Measurements from ENCODE around the gene FYN.
"Not testable (repeated sequence)": the region's sequence is repeated elsewhere in the genome, so short reads cannot be mapped to it uniquely, and the experiment has no call there.

Gene FYN

DNA sequence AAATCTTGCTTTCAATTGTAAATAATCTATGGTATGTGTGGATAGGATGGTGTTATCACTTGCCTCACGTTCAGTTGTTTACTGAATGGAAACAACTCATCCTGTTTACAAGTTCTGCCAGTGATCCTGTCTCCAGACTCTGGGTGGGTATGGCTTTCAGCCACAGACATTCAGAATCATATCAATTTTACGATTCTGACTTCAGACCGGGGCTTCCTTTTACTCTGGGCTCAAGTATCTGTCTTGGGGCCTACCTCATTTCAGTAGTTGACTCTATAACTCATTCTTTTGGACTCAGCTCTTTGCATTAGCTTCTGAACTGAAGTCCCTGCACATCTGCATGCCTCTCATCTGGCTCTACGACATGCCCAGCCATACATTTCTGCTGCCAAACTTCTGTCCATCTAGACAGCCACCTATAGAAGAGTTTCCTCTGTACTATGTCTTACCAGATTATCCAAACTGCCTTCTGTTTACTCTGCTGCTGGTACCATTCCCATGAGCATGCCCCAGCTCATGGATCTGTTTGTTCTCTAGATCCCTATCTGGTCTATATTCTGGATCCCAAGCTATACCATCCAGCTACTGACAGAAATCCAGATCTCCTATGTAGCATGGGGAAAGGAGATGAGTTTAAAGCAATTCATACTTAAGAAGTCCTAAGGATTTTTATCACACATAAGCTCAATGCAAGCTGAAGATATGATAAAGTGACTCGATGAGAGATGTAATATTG lies 34.3 kb downstream of the FYN start:
- no peak overlapping the region for H3K9ac ChIP-seq (ENCODE audit: low read depth, low read length)
- no peaks in the 10 kb centered on the region; the same call in 1 of the 2 replicates for H3K9me3 ChIP-seq (ENCODE audit: control insufficient read depth, insufficient read depth, low read length)
- H3K36me3 ChIP-seq (ENCODE audit: insufficient read depth, low read length) = no peaks in the 10 kb centered on the region
- peaks cover 20% of the 10 kb centered on the region for H3K4me1 ChIP-seq (ENCODE audit: insufficient read depth, low read length)

DNA sequence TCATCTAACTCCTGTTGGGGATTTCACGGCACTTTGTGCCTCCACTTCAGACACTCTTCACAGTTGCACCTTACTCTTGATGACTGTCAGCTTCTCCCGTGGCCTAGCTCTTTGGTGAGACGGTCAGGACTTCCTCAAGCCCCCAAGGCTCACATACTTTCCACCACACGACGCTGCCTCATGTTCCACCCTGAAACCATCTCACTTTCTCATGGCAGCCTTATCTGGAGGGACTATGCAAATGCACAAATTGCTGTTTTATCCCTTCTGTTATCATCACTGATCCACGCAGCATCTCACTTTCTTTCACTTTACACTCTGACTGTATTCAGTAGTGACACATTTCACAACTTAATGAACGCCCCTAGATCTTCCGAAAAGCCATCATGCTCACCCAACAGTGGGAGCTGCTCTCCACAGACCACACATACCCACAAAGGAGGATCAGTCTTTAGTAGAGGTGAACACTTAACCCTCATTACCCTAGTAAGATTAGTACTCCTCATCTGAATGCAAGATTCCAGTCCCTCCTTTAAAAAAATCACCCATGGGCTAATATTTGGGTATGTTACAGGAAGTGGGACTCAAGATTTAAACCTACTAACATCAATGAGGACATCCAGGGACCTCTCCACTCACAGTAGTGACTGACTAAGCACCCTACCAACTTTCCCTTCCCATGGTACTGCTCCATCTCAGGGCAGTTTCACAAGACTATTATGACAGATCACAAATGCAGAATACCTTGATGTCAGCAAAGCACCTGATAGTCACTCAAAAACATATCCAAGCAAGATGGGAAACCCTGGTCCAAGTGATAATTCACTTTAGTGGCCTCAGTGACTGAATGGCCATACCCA lies 35.4 kb downstream of the FYN start:
- no peaks in the 10 kb centered on the region for H3K36me3 ChIP-seq (ENCODE audit: insufficient read depth, low read length)
- H3K9me3 ChIP-seq (ENCODE audit: control insufficient read depth, insufficient read depth, low read length) = no peaks in the 10 kb centered on the region; the same call in 1 of the 2 replicates
- H3K4me1 ChIP-seq (ENCODE audit: insufficient read depth, low read length) = peaks cover 11% of the 10 kb centered on the region
- no peak overlapping the region for H3K9ac ChIP-seq (ENCODE audit: low read depth, low read length)

DNA sequence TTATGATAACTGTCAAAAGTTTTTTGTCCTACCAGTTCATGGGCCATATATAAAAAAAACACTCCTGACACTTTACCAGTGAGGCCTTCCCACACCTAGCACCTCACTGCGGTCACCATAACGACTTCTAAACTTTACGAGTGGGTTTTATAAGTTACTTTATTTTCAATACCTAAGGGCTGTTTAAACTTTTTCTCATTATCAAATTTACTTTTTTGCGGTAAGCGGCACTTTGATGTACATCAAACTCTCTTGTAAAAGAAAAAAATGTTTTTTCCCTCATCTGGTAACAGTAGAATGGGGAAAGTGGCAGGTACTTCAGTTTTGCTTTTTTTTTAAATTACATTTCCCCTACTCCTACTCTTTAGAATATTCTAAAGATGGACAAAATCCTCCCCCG lies 36.2 kb downstream of the FYN start:
- H3K9ac ChIP-seq (ENCODE audit: low read depth, low read length) = no peak overlapping the region
- H3K9me3 ChIP-seq (ENCODE audit: control insufficient read depth, insufficient read depth, low read length) = no peaks in the 10 kb centered on the region
- no peaks in the 10 kb centered on the region for H3K36me3 ChIP-seq (ENCODE audit: insufficient read depth, low read length)
- peaks cover 4% of the 10 kb centered on the region for H3K4me1 ChIP-seq (ENCODE audit: insufficient read depth, low read length)

DNA sequence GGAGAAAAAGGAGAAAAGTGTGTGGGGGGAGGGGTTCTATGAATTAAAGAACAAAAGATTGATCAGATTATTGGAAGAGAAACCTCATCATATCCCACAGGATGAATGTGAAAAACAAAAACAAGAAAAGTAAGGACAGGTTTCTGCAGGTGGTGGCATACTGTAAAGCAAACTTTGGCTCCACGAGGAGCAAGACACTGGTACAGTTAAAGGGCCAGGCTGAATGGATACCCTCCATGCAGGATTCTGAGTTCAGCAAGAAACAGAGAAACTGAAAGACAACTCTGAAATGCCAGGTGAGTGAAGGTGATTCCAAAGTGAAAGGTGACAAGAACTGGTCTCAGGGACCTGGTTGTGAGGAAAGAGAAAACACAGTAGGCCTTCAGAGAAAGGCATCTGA lies 37.4 kb downstream of the FYN start:
- Histone ChIP-seq H3K9me3 (ENCODE audit: control insufficient read depth, insufficient read depth, low read length) (no peaks in the 10 kb centered on the region), H3K36me3 (ENCODE audit: insufficient read depth, low read length) (no peaks in the 10 kb centered on the region), H3K9ac (ENCODE audit: low read depth, low read length) (no peak overlapping the region), H3K4me1 (ENCODE audit: insufficient read depth, low read length) (no peaks in the 10 kb centered on the region)

DNA sequence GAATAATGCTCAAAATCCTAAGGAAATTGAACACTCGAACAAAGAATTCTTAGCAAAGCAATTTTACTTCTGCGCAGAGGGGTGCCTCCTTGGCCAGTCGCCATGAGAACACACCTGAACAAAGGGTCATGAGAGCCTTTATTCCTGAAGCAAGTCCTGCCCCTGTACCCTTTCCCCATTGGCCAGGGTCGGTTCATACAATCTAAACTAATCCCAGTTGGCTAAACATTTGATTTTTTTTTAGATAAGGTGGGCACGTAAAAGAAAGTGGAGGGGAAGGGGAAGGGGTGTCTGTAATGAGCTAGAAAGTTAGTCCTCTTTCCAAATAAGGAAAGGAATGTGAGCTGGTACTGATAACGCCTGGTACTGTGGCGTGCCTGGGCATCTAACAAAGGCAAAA lies 37.9 kb downstream of the FYN start:
- H3K9ac ChIP-seq (ENCODE audit: low read depth, low read length); H3K36me3 ChIP-seq (ENCODE audit: insufficient read depth, low read length); H3K4me1 ChIP-seq (ENCODE audit: insufficient read depth, low read length); H3K9me3 ChIP-seq (ENCODE audit: control insufficient read depth, insufficient read depth, low read length): not testable (repeated sequence)

DNA sequence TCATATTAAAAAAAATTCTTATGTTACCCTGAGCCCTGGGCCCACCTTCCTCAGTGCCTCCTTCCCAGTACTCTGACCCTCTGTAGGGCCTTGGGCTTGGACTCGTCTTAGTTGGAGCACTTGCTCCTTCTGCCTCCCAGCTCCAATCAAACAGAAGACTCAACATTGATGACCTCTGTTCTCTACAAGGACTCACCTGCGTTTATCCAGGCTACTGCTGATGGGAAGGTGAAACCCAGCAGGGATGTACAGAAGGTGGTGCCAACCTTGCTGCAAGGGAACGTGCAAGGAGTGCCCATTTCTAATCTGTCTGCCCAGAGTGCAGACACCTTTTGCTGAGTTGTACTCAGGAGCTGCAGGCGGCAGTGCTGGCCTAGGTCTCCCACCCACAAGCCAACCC lies 38.9 kb downstream of the FYN start:
- H3K36me3 ChIP-seq (ENCODE audit: insufficient read depth, low read length) = no peaks in the 10 kb centered on the region

DNA sequence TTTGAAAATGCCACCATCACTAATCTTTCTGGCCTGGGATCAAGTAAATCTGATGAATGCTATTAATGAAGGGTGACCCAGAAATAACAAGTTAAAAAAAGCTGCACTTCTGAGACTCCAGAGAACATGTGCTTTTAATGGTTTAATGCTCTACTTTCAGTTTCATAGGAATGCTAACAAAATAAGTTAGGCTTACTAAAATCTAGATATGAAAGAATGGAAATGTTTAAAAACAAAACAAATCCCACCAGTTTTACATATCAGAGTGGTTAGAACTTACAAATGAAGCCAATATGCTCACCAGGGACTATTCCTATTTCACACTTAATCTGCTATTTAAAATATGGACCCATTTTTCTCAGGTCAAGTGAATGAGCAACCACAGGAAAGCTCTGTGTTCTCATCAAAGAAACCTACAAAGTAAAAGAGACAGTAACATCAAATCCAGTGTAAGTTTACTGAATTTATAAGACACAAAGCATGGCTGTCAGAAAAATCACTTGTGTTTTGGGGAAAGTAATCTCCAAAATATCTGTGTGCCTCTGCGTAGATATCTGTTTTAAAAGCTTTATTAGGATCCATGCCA lies 40.3 kb downstream of the FYN start:
- H3K9ac ChIP-seq (ENCODE audit: low read depth, low read length) = no peak overlapping the region
- no peaks in the 10 kb centered on the region for H3K9me3 ChIP-seq (ENCODE audit: control insufficient read depth, insufficient read depth, low read length)
- no peaks in the 10 kb centered on the region for H3K4me1 ChIP-seq (ENCODE audit: insufficient read depth, low read length)
- no peaks in the 10 kb centered on the region for H3K36me3 ChIP-seq (ENCODE audit: insufficient read depth, low read length)

More for the DNA sequence above, 38.9 kb downstream of the FYN start:
- no peaks in the 10 kb centered on the region for H3K9me3 ChIP-seq (ENCODE audit: control insufficient read depth, insufficient read depth, low read length)
- no peak overlapping the region for H3K9ac ChIP-seq (ENCODE audit: low read depth, low read length)
- no peaks in the 10 kb centered on the region for H3K4me1 ChIP-seq (ENCODE audit: insufficient read depth, low read length)

DNA sequence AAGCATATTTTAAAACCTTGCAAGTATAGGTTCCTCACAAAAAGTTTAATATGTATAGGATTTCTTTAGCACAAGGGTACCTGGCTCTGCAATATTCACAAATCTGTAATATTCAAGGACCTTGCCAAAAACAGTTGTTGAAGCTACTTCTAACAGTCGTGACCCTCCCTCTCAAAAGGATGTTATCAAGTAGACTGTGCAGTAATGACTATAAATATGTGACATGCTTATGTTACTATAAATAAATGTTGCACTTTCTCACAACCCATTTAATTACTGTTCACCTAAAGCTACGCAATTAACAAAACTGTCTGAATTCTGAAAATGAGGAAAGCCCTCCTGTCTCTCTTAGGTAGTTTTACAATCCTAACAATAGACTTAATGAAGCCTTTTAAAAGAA lies 41.8 kb downstream of the FYN start:
- H3K9me3 ChIP-seq (ENCODE audit: control insufficient read depth, insufficient read depth, low read length) = no peaks in the 10 kb centered on the region
- no peaks in the 10 kb centered on the region for H3K36me3 ChIP-seq (ENCODE audit: insufficient read depth, low read length)
- H3K4me1 ChIP-seq (ENCODE audit: insufficient read depth, low read length) = no peaks in the 10 kb centered on the region

DNA sequence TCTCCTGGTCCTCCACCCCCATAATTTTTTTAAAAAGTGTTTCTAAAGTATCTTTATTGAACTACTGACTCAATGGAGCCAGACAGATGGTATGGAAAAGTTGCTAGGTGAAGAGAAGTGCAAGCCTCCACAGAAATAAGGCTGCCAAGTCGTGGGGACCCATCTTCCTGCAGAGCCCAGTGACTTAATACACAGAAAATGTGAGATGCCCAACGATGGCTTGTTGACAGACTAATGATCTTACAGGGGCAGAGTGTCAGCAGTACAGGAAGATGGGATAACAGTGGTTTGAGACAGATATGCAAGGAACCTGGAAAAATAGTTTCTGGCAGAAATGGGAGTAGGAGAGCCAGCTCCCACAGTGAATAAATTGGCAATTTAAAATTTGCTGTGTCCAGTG lies 43.3 kb downstream of the FYN start:
- no peaks in the 10 kb centered on the region for H3K36me3 ChIP-seq (ENCODE audit: insufficient read depth, low read length)
- no peaks in the 10 kb centered on the region for H3K4me1 ChIP-seq (ENCODE audit: insufficient read depth, low read length)
- H3K9ac ChIP-seq (ENCODE audit: low read depth, low read length) = no peak overlapping the region
- H3K9me3 ChIP-seq (ENCODE audit: control insufficient read depth, insufficient read depth, low read length) = no peaks in the 10 kb centered on the region

More for the DNA sequence above, 41.8 kb downstream of the FYN start:
- H3K9ac ChIP-seq (ENCODE audit: low read depth, low read length) = no peak overlapping the region

DNA sequence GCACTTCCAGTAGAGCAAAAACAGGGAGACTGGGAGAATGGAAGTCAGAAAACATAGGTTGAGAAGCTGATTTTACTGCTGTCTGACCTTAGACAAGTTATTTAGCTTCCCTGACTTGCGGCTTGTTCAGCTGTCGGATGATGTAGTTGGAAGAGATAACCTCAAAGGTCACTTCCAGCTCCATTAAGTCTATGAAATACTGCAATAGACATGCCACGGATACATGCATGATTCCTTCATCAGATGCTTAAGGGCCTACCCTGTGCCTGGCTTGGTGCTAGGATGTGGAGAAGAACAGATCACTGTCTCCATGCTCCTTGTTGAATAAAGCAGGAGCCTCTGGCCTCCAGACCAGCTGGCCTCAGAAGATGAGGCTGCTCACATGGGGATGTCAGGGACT lies 43.7 kb downstream of the FYN start:
- no peaks in the 10 kb centered on the region for H3K4me1 ChIP-seq (ENCODE audit: insufficient read depth, low read length)
- no peak overlapping the region for H3K9ac ChIP-seq (ENCODE audit: low read depth, low read length)
- no peaks in the 10 kb centered on the region for H3K36me3 ChIP-seq (ENCODE audit: insufficient read depth, low read length)
- H3K9me3 ChIP-seq (ENCODE audit: control insufficient read depth, insufficient read depth, low read length) = no peaks in the 10 kb centered on the region

DNA sequence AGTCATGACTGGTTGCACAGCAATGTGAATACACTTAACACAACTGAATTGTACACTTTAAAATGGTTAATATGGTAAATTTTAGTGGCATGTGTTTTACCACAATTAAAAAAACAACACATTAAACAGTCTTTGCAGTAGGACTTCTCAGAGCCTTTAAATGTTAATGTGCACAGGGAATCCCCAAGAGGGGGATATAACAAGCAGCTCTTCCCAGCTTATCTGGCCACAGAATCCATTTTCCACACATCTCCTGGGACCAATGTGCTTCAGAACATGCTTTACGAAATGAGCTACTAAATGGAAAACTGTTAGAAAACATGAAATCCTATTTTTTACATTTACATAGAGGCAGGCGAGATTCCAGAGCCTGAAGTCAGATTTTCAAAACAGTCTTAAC lies 44.4 kb downstream of the FYN start:
- Histone ChIP-seq H3K9me3 (ENCODE audit: control insufficient read depth, insufficient read depth, low read length) (no peaks in the 10 kb centered on the region), H3K36me3 (ENCODE audit: insufficient read depth, low read length) (no peaks in the 10 kb centered on the region), H3K9ac (ENCODE audit: low read depth, low read length) (no peak overlapping the region), H3K4me1 (ENCODE audit: insufficient read depth, low read length) (no peaks in the 10 kb centered on the region)

DNA sequence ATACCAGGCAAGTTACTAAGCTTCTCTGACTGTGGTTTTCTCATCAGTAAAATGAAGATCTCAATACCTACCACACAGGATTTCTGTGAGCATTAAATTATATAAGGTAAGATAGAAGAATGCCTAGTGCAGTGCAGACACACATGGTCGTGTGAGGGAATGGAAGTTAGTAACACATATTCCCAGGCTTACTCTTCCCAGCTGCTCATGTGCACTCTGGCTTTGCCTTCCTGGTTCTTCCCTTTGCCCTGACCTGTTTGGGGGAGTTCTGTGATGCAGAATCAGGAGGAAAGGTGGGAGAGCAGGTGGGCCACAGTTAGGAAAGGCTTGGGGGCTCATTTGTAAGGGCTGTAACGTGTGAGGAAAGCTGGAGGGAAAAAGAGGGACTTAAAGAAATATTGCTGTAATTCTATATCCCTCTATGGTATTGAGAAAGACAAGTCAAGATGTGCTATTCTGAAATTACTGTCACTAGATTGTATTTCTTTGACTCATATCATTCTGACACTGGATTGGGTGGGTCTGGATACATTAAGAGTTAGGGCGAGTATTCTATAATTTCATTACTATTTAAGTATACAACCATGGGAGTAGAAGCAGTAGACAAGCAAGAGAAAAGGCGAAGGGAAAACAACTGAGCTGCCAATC lies 47.7 kb downstream of the FYN start:
- Histone ChIP-seq H3K9ac (ENCODE audit: low read depth, low read length) (no peak overlapping the region), H3K9me3 (ENCODE audit: control insufficient read depth, insufficient read depth, low read length) (no peaks in the 10 kb centered on the region; the same call in 1 of the 2 replicates), H3K4me1 (ENCODE audit: insufficient read depth, low read length) (no peaks in the 10 kb centered on the region)

DNA sequence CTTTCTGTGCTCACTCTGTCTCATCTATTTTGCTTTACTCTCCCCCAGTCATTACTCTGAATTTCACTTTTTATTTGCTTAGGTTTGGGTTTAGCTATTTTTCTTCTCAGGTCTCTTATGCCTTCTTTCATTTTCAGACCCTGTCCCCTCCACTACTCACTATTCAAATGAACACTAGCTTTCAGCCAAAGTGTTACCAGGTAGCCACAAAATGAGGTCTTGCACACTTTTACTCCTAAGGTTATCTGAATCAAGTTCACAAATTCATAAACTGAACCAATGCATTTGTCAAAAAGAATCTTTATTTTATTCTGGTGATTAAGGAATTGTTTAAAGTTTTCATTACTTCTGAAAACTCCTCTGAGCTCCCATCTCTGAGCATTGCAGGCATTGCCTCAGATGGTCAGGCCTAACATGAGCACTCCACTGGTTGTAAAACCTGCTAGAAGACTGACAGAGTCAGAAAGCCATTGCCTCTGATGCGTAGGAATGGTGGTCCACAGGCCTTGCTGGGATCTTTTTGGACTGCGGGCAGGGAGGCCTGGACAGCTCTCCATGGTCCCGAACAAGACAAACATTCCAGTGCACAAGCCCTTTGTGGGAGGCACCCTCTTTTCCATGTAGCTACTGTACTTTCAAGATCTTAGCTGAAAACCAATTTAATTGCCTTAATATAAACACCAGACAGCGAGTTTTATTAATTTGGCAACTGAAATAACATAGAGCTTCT lies 48.5 kb downstream of the FYN start:
- no peak overlapping the region for H3K9ac ChIP-seq (ENCODE audit: low read depth, low read length)
- no peaks in the 10 kb centered on the region for H3K36me3 ChIP-seq (ENCODE audit: insufficient read depth, low read length)
- H3K4me1 ChIP-seq (ENCODE audit: insufficient read depth, low read length) = no peaks in the 10 kb centered on the region
- H3K9me3 ChIP-seq (ENCODE audit: control insufficient read depth, insufficient read depth, low read length) = no peaks in the 10 kb centered on the region; the same call in 1 of the 2 replicates

More for the DNA sequence above, 47.7 kb downstream of the FYN start:
- no peaks in the 10 kb centered on the region for H3K36me3 ChIP-seq (ENCODE audit: insufficient read depth, low read length)

Data from ES-I3 (cell line).